HUES48 (cell line): ENCODE measurements around the gene CTNNA3.

ENCODE experiments used
- H3K27ac ChIP-seq: one replicate; pipeline ENCODE4 v1.7.0; 2013; ENCODE audit warnings: low read depth, low read length, inconsistent platforms
- H3K27me3 ChIP-seq: 2 replicates; pipeline ENCODE4 v1.6.1; 2013; ENCODE audit warnings: mild to moderate bottlenecking, low read length; ENCODE audit not compliant: control insufficient read depth, insufficient read depth
- H3K36me3 ChIP-seq: 2 replicates; pipeline ENCODE4 v1.6.1; 2013; ENCODE audit warnings: low read length; ENCODE audit not compliant: control insufficient read depth, insufficient read depth
- H3K4me1 ChIP-seq: 2 replicates; pipeline ENCODE4 v1.6.1; 2013; ENCODE audit warnings: mild to moderate bottlenecking, low read length; ENCODE audit not compliant: control insufficient read depth, insufficient read depth
- H3K4me3 ChIP-seq: 2 replicates; pipeline ENCODE4 v1.5.1; 2013; ENCODE audit warnings: mild to moderate bottlenecking, low read depth, low read length
- H3K9ac ChIP-seq: 2 replicates; pipeline ENCODE4 v1.6.1; 2013; ENCODE audit warnings: mild to moderate bottlenecking, low read depth, low read length, moderate library complexity
- H3K9me3 ChIP-seq: 2 replicates; pipeline ENCODE4 v1.6.1; 2013; ENCODE audit warnings: low read length; ENCODE audit not compliant: control insufficient read depth, insufficient read depth

The CTNNA3 gene

GRCh38 chr10:67518756-67519155 lies 177.2 kb downstream of the CTNNA3 start:
- H3K27me3 ChIP-seq, result no peaks in the 10 kb centered on the region
- peaks cover 6% of the 10 kb centered on the region; the same call in 1 of the 2 replicates for H3K4me1 ChIP-seq
- H3K9me3 ChIP-seq, result no peaks in the 10 kb centered on the region
- no peak overlapping the region for H3K4me3 ChIP-seq
- H3K27ac ChIP-seq, result no peak overlapping the region
- H3K36me3 ChIP-seq, result no peaks in the 10 kb centered on the region
- H3K9ac ChIP-seq, result no peak overlapping the region

- H3K36me3 ChIP-seq, result no peaks in the 10 kb centered on the region
- H3K27ac ChIP-seq, result no peak overlapping the region
These were observed 178.0 kb downstream of the CTNNA3 start for GRCh38 chr10:67518043-67518442.

GRCh38 chr10:67506757-67507091 lies 189.3 kb downstream of the CTNNA3 start:
- Histone ChIP-seq H3K4me3 (no peak overlapping the region), H3K9me3 (no peaks in the 10 kb centered on the region), H3K9ac (no peak overlapping the region), H3K36me3 (no peaks in the 10 kb centered on the region), H3K27ac (no peak overlapping the region), H3K27me3 (no peaks in the 10 kb centered on the region), H3K4me1 (no peaks in the 10 kb centered on the region)

More at GRCh38 chr10:67518043-67518442, 178.0 kb downstream of the CTNNA3 start:
- H3K9me3 ChIP-seq, result no peaks in the 10 kb centered on the region
- no peaks in the 10 kb centered on the region for H3K27me3 ChIP-seq
- no peak overlapping the region for H3K4me3 ChIP-seq
- H3K4me1 ChIP-seq, result peaks cover 6% of the 10 kb centered on the region; the same call in 1 of the 2 replicates
- no peak overlapping the region for H3K9ac ChIP-seq

GRCh38 chr10:67506083-67506756 lies 189.8 kb downstream of the CTNNA3 start:
- Histone ChIP-seq H3K9ac (no peak overlapping the region), H3K4me1 (no peaks in the 10 kb centered on the region), H3K9me3 (no peaks in the 10 kb centered on the region), H3K4me3 (no peak overlapping the region), H3K27me3 (no peaks in the 10 kb centered on the region), H3K36me3 (no peaks in the 10 kb centered on the region), H3K27ac (no peak overlapping the region)

GRCh38 chr10:67492317-67493019 lies 203.5 kb downstream of the CTNNA3 start:
- H3K4me3 ChIP-seq, result no peak overlapping the region
- H3K9me3 ChIP-seq, result no peaks in the 10 kb centered on the region
- no peak overlapping the region for H3K27ac ChIP-seq
- no peaks in the 10 kb centered on the region for H3K36me3 ChIP-seq
- no peaks in the 10 kb centered on the region for H3K4me1 ChIP-seq
- no peak overlapping the region for H3K9ac ChIP-seq
- H3K27me3 ChIP-seq, result no peaks in the 10 kb centered on the region

- H3K9me3 ChIP-seq, result no peaks in the 10 kb centered on the region
- no peaks in the 10 kb centered on the region for H3K27me3 ChIP-seq
- H3K27ac ChIP-seq, result no peak overlapping the region
- H3K4me1 ChIP-seq, result no peaks in the 10 kb centered on the region
- H3K4me3 ChIP-seq, result no peak overlapping the region
- H3K36me3 ChIP-seq, result no peaks in the 10 kb centered on the region
- no peak overlapping the region for H3K9ac ChIP-seq
These were observed 207.9 kb downstream of the CTNNA3 start for GRCh38 chr10:67487906-67488619.

GRCh38 chr10:67487199-67487598 lies 208.8 kb downstream of the CTNNA3 start:
- Histone ChIP-seq H3K4me3 (no peak overlapping the region), H3K36me3 (no peaks in the 10 kb centered on the region), H3K9ac (no peak overlapping the region), H3K4me1 (no peaks in the 10 kb centered on the region), H3K9me3 (no peaks in the 10 kb centered on the region), H3K27me3 (no peaks in the 10 kb centered on the region), H3K27ac (no peak overlapping the region)

GRCh38 chr10:67477868-67478267 lies 218.1 kb downstream of the CTNNA3 start:
- no peak overlapping the region for H3K27ac ChIP-seq
- H3K27me3 ChIP-seq, result no peaks in the 10 kb centered on the region
- H3K9me3 ChIP-seq, result no peaks in the 10 kb centered on the region
- peaks cover 3% of the 10 kb centered on the region; the same call in 1 of the 2 replicates for H3K4me1 ChIP-seq
- no peaks in the 10 kb centered on the region for H3K36me3 ChIP-seq
- H3K9ac ChIP-seq, result no peak overlapping the region
- no peak overlapping the region for H3K4me3 ChIP-seq

GRCh38 chr10:67476201-67476600 lies 219.8 kb downstream of the CTNNA3 start:
- Histone ChIP-seq H3K4me1 (peaks cover 3% of the 10 kb centered on the region; the same call in 1 of the 2 replicates), H3K27ac (no peak overlapping the region), H3K9me3 (no peaks in the 10 kb centered on the region), H3K36me3 (no peaks in the 10 kb centered on the region), H3K4me3 (no peak overlapping the region), H3K27me3 (no peaks in the 10 kb centered on the region), H3K9ac (no peak overlapping the region)

- Histone ChIP-seq H3K36me3 (no peaks in the 10 kb centered on the region), H3K9ac (no peak overlapping the region), H3K27me3 (no peaks in the 10 kb centered on the region), H3K4me3 (no peak overlapping the region), H3K9me3 (no peaks in the 10 kb centered on the region), H3K4me1 (peaks cover 3% of the 10 kb centered on the region; the same call in 1 of the 2 replicates), H3K27ac (no peak overlapping the region)
These were observed 222.0 kb downstream of the CTNNA3 start for GRCh38 chr10:67473850-67474633.
